HG02623 (cell line): ENCODE results near the gene CDIPT.
A peak's percentile ranks its signal among the peaks of the same experiment; 100 is the strongest.

Experiments used
- ATAC-seq: cut with Tn5 transposase; IDR thresholded peaks from one replicate; pipeline ENCODE4 v1.9.1; 2021; ENCODE audit warnings: moderate library complexity; ENCODE audit not compliant: unreplicated experiment

Gene CDIPT

GRCh38 chr16:29860218-29860617 is 2.8 kb downstream of the CDIPT start:
- no peak for ATAC-seq

- ATAC-seq, result no peak
Observed at GRCh38 chr16:29858974-29859373, 4.1 kb downstream of the CDIPT start.

GRCh38 chr16:29858149-29858849 is 4.7 kb downstream of the CDIPT start:
- ATAC-seq, result no peak

DNA sequence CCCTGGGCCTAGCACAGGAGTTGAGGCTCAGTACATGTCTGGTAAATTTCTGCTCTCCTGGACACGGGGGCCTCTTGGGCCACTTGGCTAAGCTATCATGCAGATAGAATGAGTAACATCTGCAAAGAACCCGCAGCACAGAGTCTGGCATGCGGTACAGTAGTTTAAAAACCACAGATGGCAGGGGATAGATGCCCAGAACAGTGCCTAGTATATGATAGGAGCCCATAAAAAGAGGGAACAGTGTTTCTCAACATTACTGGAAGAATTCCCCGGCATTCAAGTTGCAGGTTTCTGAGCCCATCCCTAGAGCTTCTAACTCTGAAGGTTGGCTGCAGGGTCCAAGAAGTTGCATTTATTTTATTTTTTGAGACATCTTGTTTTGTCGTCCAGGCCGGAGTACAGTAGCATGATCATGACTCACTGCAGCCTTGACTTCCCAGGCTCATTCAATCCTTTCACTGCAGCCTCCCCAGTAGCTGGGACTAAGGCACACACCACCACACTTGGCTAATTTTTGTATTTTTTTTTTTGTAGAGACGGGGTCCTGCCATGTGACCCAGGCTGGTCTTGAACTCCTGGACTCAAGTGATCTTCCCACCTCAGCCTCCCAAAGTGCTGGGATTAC is 5.8 kb downstream of the CDIPT start:
- ATAC-seq, result no peak

GRCh38 chr16:29854520-29855100 is 8.4 kb downstream of the CDIPT start:
- no peak for ATAC-seq

GRCh38 chr16:29852654-29853053 is 10.4 kb downstream of the CDIPT start:
- no peak for ATAC-seq

DNA sequence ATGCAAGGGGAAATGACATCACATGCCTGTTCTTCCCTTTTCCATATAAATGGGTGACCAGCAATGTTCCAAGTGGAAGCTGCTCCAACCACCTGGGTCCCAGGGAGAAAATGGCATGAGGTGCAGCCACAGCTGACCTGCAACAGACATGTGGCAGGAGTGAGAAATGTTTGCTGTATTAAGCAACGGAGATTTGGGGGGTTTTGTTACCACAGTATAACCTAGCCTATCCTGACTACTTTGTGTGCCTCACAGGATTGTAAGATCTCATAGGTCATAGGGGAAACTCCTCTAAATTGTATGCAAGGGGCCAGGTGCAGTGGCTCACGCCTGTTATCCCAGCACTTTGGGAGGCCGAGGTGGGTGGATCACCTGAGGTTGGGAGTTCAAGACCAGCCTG is 12.0 kb downstream of the CDIPT start:
- ATAC-seq, result no peak

- ATAC-seq, result no peak
Observed at GRCh38 chr16:29849505-29849904, 13.5 kb downstream of the CDIPT start.

DNA sequence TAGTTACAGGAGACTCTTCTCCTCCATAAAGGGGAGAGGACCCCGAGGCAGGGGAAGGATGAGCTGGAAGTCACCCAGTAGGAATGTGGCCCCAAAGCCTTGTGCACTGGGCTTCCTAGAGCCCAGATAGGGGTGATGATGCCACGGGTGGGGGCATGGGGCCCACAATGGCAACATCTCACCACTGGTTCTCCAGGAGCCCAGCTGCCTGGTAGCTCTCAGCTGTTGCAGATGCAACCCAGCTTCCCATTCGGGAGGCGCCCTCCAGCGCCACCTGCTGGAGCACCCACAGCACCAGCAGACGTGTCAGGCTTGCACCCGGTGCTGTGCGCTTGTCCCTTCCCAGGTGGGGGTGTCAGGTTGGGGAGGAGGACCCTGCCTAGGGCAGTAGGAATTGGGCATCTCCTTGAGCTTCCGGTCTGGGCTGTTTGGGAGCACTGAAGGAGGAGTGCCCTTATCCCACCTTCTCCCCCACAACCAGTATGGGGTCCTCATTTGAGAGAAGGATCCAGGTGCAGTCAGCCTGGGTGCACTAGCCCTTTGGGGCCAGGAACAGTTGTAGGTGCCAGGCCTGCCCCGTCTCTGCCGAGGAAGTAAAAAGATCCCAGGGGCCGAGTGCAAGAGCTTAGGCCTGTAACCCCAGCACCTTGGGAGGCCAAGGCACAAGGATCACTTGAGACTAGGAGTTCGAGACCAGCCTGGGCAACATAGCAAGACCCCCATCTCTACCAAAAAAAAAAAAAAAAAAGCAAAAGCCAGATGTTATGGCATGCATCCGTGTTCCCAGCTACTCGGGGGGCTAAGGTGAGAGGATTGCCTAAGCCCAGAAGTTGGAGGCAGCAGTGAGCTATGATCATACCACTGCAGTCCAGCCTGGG is 14.4 kb downstream of the CDIPT start:
- ATAC-seq, result peak; percentile 57

DNA sequence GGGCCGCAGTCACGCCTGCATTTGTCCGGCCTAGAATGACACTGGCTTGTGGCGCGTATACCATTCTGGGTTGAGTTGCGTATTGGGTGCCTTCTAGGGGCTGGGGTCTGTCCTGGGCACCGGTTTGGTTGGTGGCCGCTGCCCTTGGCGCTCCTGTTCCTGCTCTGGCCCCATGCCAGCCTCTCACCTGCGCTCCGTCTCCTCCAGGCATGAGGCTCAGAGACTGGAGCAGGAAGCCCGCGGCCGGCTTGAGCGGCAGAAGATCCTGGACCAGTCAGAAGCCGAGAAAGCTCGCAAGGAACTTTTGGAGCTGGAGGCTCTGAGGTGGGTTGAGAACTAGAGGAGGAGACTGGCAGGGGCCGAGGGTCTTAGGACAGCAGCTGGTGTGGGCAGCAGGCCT is 17.4 kb downstream of the CDIPT start:
- no peak for ATAC-seq

DNA sequence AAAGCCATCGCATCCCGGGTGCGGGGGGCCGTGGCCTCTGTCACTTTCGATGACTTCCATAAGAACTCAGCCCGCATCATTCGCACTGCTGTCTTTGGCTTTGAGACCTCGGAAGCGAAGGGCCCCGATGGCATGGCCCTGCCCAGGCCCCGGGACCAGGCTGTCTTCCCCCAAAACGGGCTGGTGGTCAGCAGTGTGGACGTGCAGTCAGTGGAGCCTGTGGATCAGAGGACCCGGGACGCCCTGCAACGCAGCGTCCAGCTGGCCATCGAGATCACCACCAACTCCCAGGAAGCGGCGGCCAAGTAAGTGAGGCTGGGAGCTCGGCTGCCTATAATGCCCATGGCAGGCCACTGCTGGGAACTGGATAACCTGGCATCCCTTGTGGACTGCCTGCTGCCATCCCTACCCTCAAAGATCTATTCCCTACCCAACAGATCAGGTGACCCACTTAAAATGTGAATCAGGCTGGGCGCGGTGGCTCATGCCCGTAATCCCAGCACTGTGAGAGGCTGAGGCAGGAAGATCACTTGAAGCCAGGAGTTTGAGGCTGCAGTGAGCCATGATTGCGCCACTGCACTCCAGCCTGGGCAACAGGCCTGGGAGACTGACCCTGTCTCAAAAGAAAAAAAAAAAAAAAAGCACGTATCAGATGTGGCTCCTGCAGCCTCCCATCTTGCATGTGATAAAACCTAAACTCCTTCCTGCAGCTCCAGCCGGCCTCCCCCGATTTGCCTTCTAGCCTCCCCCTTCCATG is 18.3 kb downstream of the CDIPT start:
- ATAC-seq, result no peak

- ATAC-seq, result no peak
Observed at GRCh38 chr16:29843931-29844330, 19.1 kb downstream of the CDIPT start.

- ATAC-seq, result no peak
Observed at GRCh38 chr16:29842732-29843346, 20.2 kb downstream of the CDIPT start.

DNA sequence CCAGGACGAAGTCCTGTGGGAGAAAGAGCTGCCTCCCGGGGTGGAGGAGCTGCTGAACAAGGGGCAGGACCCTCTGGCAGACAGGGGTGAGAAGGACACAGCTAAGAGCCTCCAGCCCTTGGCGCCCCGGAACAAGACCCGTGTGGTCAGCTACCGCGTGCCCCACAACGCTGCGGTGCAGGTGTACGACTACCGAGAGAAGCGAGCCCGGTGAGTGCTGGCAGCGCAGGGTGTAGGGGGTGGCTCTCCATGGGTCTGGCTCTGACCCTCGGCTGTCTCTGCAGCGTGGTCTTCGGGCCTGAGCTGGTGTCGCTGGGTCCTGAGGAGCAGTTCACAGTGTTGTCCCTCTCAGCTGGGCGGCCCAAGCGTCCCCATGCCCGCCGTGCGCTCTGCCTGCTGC is 21.4 kb downstream of the CDIPT start:
- no peak for ATAC-seq

GRCh38 chr16:29840240-29840639 is 22.8 kb downstream of the CDIPT start:
- no peak for ATAC-seq

GRCh38 chr16:29839822-29840221 is 23.2 kb downstream of the CDIPT start:
- no peak for ATAC-seq

- ATAC-seq, result no peak
Observed at GRCh38 chr16:29837841-29838240, 25.2 kb downstream of the CDIPT start.

DNA sequence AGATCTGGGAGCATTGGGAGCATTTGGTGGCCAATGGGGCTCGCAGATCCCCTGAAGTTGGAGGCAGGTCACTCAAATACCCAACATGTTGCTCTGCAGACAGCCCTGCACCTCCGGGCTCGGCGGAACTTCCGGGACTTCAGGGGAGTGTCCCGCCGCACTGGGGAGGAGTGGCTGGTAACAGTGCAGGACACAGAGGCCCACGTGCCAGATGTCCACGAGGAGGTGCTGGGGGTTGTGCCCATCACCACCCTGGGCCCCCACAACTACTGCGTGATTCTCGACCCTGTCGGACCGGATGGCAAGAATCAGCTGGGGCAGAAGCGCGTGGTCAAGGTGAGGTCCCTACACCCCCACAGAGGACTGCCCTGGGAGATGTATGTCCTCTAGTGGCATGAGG is 26.4 kb downstream of the CDIPT start:
- ATAC-seq, result no peak

- ATAC-seq, result no peak
Observed at GRCh38 chr16:29835926-29836325, 27.1 kb downstream of the CDIPT start.

DNA sequence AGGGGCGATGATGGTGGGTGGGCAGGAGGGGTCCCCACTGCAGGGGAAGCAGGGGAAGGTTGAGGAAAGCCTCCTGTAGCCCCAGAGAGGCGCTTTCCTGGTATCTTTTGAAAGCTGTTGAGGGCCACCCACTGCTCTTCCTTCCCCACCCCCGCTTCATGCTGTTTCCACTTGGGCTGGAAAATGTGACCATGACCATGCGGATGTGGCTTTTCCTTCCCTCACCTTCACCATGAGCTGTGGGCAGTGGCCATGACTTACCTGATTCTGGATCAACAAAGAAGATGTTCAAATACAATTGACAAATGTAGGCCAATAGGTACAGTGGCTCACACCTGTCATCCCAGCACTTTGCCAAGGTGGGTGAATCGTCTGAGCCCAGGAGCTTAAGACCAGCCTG is 28.9 kb downstream of the CDIPT start:
- no peak for ATAC-seq
